Measurements from ENCODE around the gene CAMTA1.

CAMTA1 gene

DNA sequence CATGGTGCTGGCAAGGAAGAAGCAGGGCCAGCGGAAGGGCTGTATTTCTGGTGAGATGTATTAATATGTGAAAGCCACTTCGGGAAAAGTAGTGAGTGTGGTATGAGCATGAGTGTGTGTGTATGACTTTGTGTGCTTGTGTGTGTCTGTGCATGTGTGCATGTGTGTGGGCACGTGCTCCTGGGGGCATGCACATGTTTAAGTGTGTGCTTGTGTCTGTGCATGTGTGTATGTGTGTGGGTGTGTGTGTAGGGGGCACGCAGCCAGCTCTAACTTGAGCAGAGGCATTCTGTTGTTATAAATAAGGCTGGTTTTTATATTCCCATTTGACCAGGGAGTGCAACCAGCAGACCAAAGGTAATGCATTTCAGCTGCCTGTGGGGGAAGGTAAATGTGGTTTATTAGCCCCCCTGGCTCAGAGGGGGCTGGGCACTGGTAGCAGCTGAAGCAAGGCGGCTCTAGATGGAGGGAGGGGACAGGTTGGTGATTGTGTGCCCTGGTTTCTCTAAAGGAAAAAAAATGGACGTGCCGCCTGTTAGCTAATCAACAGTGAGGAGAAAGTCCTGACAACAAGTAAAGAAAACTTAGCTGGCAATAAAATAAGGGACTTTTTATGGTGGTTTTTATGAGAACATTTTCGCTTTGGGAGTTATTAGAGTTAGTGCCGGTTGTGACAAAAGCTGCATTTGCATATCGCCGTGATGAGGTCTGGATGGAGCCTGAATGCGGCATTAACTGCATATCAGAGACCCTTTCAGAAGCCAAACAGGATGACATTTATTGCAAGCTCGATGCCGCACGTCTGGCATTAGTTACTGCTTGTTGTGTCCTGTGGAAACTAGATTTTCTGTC, 180.1 kb downstream of the CAMTA1 start:
- H3K27ac ChIP-seq = no peak overlapping the region
- CTCF ChIA-PET = interaction anchor here (0.5 to 0.7 kb wide), 2 partner anchors 259 to 702 kb away, joined by 3 read pairs; no protein-coding TSS in a partner anchor
- TF ChIP-seq, protein P1, sequence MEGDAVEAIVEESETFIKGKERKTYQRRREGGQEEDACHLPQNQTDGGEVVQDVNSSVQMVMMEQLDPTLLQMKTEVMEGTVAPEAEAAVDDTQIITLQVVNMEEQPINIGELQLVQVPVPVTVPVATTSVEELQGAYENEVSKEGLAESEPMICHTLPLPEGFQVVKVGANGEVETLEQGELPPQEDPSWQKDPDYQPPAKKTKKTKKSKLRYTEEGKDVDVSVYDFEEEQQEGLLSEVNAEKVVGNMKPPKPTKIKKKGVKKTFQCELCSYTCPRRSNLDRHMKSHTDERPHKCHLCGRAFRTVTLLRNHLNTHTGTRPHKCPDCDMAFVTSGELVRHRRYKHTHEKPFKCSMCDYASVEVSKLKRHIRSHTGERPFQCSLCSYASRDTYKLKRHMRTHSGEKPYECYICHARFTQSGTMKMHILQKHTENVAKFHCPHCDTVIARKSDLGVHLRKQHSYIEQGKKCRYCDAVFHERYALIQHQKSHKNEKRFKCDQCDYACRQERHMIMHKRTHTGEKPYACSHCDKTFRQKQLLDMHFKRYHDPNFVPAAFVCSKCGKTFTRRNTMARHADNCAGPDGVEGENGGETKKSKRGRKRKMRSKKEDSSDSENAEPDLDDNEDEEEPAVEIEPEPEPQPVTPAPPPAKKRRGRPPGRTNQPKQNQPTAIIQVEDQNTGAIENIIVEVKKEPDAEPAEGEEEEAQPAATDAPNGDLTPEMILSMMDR (conservative IDR thresholded peaks at IDR 0.05; ENCODE audit: low read depth) = no peak
- POLR2A ChIA-PET (ENCODE audit: low non-redundant PET) = interaction anchor here (0.5 kb wide), 1 partner anchor 12 kb away, joined by 4 read pairs; no protein-coding TSS in a partner anchor
- DNase-seq (ENCODE audit: low spot score) = no peak

DNA sequence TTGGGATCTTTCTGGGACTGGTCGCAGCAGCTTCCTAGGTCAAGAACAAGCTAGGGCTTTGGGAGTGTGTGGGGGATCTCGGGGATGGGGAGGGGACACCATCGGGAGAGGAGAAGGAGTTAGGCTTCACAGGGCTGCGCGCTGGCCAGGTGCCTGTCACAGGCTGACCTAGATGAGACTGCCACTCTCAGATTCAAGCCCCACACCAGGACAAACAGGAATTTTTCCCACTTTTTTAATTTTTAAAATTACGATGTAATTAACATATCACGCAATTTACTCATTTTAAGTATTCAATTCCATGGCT, 180.6 kb downstream of the CAMTA1 start:
- no peak for DNase-seq (ENCODE audit: low spot score)
- CTCF ChIA-PET = no interaction called here
- TF ChIP-seq, protein P1 (conservative IDR thresholded peaks at IDR 0.05; ENCODE audit: low read depth) = no peak
- POLR2A ChIA-PET (ENCODE audit: low non-redundant PET) = no interaction called here
- H3K27ac ChIP-seq = no peak overlapping the region

DNA sequence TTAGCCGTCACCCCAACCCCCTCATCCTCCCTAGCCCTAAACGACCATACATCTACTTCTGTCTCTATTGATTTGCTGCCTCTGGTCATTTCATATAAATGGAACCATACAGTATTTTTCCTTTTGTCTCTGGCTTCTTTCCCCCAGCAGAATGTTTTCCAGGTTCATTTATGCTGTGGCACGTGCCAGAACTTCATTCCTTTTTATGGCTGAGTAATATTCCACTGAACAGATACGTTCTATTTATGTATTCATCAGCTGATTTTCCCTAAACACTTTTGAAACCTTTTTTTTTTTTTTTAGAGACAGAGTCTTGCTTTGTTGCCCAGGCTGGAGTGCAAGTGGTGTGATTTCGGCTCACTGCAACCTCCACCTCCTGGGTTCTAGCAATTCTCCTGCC, 181.1 kb downstream of the CAMTA1 start:
- DNase-seq (ENCODE audit: low spot score) = no peak
- TF ChIP-seq, protein P1 (conservative IDR thresholded peaks at IDR 0.05; ENCODE audit: low read depth) = no peak
- ChIA-PET POLR2A (ENCODE audit: low non-redundant PET) (no interaction called here), CTCF (no interaction called here)
- no peak overlapping the region for H3K27ac ChIP-seq

DNA sequence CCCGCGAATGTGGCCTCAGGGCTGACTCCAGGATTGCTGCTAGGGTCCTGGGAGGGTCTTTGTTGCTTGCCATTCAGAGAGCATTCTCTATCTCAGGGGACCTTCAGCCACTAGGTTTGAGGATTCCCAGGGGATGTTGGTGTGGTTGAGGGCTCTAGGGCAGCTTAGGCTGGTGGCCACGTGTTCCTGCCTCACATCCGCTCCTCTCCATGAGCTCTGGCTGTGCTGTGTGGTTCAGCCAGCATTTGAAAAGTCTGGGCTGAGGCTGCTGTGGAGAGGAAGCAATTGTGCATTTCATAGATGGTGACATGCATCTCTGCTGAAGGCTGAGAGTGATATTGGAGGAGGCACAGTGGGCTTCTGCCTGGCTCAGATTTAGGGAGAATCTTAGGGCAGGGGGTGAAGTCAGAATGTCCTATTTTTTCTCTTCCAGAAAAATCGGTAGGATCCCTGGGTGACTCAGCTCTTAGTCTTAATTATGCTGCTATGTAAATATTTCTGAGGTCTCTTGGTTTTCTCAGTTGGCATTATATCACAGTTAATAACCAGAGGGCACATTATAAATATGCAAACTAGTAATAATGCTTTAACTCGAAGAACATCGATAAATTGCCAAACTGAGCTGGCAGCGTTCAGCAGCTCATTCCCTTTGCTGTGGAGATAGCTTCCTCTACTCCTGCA, 182.3 kb downstream of the CAMTA1 start:
- CTCF ChIA-PET = no interaction called here
- TF ChIP-seq, protein P1 (conservative IDR thresholded peaks at IDR 0.05; ENCODE audit: low read depth) = no peak

DNA sequence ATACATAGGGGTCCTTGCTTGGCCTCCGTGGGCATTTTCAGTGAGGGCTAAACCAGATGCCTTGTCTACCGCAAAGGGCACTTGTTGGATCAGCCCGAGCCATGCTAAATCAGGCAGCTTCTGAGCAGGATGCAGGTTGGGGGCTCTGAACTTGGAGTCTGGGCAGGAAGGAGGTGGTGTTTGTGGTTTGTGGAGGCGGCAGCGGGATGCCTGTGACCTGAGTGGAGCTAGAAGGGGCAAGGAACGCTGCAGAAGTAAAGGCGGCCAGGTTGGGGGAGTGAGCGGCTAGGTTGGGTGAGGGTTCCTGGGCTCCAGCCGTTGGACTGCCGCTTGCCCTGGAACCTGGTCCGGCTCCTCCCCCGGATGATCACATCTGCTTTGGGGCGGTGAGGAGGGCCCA, 183.9 kb downstream of the CAMTA1 start:
- ChIA-PET CTCF (interaction anchor here (0.6 kb wide), 1 partner anchor 163 kb away, joined by 3 read pairs; no protein-coding TSS in a partner anchor), POLR2A (ENCODE audit: low non-redundant PET) (no interaction called here)
- no peak for DNase-seq (ENCODE audit: low spot score)
- H3K27ac ChIP-seq = no peak overlapping the region
- TF ChIP-seq, protein P1 (conservative IDR thresholded peaks at IDR 0.05; ENCODE audit: low read depth) = no peak

More for the DNA sequence above, 182.3 kb downstream of the CAMTA1 start:
- POLR2A ChIA-PET (ENCODE audit: low non-redundant PET) = no interaction called here
- no peak for DNase-seq (ENCODE audit: low spot score)
- no peak overlapping the region for H3K27ac ChIP-seq

DNA sequence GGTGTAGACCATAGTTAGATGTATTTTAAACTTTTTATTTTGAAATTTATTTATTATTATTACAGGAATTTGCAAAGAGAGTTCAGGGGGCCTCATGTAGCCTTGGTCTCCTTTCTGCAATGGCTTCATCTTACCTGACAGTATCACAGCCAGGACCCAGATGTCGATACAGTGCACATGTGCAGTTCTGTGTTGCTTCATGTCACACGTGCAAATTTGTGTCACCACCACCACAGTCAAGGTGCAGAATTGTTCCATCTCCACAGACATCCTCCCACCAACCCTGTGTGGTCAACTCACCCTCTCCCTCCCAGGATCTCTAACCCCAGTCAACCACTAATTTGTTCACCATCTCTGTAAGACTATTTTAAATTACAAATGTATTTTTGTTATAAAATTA, 184.5 kb downstream of the CAMTA1 start:
- ChIA-PET POLR2A (ENCODE audit: low non-redundant PET) (no interaction called here), CTCF (no interaction called here)
- DNase-seq (ENCODE audit: low spot score) = no peak
- H3K27ac ChIP-seq = no peak overlapping the region
- TF ChIP-seq, protein P1 (conservative IDR thresholded peaks at IDR 0.05; ENCODE audit: low read depth) = no peak
